HepG2 (cell line): ENCODE measurements around the gene PDE4C. TPM values are rescaled to one million over a fixed set of nuclear protein-coding genes. Genes with fewer than 3 reads are reported as not detected.
A peak's percentile ranks its signal among the peaks of the same experiment; 100 is the strongest.

ENCODE experiments used
- FOSL2 ChIP-seq: sonication (generic); formaldehyde crosslinking; IDR thresholded peaks from 2 replicates; pipeline ENCODE4 v1.4.0; 2020; ENCODE audit warnings: missing genetic modification reagents
- FOXP1 ChIP-seq, 2 experiments: fragments of 450-650 bp in 1 of 2; IDR thresholded peaks; 2 replicates each; pipeline ENCODE4 v1.6.1; 2017 to 2018; ENCODE audit warnings: antibody characterized with exemption in 1 of 2
- MXI1 ChIP-seq: IDR thresholded peaks from 3 replicates; pipeline ENCODE4 v1.6.1; 2012; ENCODE audit warnings: low read depth, low read length, inconsistent platforms, borderline replicate concordance
- PRDM10 ChIP-seq: sonication (generic); formaldehyde crosslinking; IDR thresholded peaks from 2 replicates; pipeline ENCODE4 v1.4.0; 2020; ENCODE audit warnings: low read depth, missing genetic modification reagents
- SRY ChIP-seq: sonication (generic); formaldehyde crosslinking; IDR thresholded peaks from 2 replicates; pipeline ENCODE4 v1.8.0; 2022; ENCODE audit warnings: mild to moderate bottlenecking, missing genetic modification reagents
- STAT6 ChIP-seq: sonication (generic); formaldehyde crosslinking; IDR thresholded peaks from 2 replicates; pipeline ENCODE4 v1.4.0; 2020; ENCODE audit warnings: missing genetic modification reagents, mild to moderate bottlenecking, borderline replicate concordance
- TCF12 ChIP-seq, 2 experiments: fragments of 450-650 bp in 1 of 2; sonication (generic) in 1 of 2; formaldehyde crosslinking in 1 of 2; IDR thresholded peaks; 2 replicates each; pipeline versions ENCODE4 v1.6.1 to v1.8.0; 2017 to 2022; ENCODE audit warnings: antibody characterized with exemption in 1 of 2, mild to moderate bottlenecking in 1 of 2, missing genetic modification reagents in 1 of 2, moderate library complexity in 1 of 2
- ZC3H13 ChIP-seq: sonication (generic); formaldehyde crosslinking; IDR thresholded peaks from 2 replicates; pipeline ENCODE4 v1.8.1; 2023; ENCODE audit warnings: mild to moderate bottlenecking, missing genetic modification reagents, moderate library complexity
- ZNF891 ChIP-seq: sonication (generic); formaldehyde crosslinking; IDR thresholded peaks from 2 replicates; pipeline ENCODE4 v1.5.0; 2020; ENCODE audit warnings: mild to moderate bottlenecking, missing genetic modification reagents
- polyA plus RNA-seq, 8 experiments: library from polyadenylated mRNA; depleted of rRNA in 3 of 8; stranded (reverse) in 7 of 8; unstranded in 1 of 8; fragments of >200 nt; fragmentation: Illumina TruSeq in 4 of 8; extraction: Trizol in 4 of 8; gene quantifications; 2 replicates each; pipeline versions ENCODE4 v1.2.1 to v1.2.3, GENCODE V29; 2011 to 2016; ENCODE audit warnings: low read depth in 4 of 8, missing spikeins in 1 of 8, mixed read lengths in 1 of 8; ENCODE audit not compliant: insufficient read depth in 1 of 8
- total RNA-seq, 5 experiments: library from RNA; depleted of rRNA; stranded (reverse); fragments of >200 nt; fragmentation: Illumina TruSeq; extraction: Trizol; gene quantifications; 2 replicates each; pipeline ENCODE4 v1.2.3, GENCODE V29; 2016; ENCODE audit warnings: low read depth in 1 of 5
- TF ChIP-seq, protein P1 (sequence below): sonication (generic); formaldehyde crosslinking; IDR thresholded peaks from 2 replicates; pipeline ENCODE4 v1.4.0; 2020; ENCODE audit warnings: missing genetic modification reagents
- TF ChIP-seq, protein P2 (sequence below): sonication (generic); formaldehyde crosslinking; IDR thresholded peaks from 2 replicates; pipeline ENCODE4 v1.5.0; 2020; ENCODE audit warnings: mild to moderate bottlenecking, missing genetic modification reagents
- TF ChIP-seq, protein P3 (sequence below): sonication (generic); formaldehyde crosslinking; IDR thresholded peaks from 2 replicates; pipeline ENCODE4 v1.8.1; 2022; ENCODE audit warnings: low read depth, mild to moderate bottlenecking, missing genetic modification reagents

Gene PDE4C
- total and polyA plus RNA-seq, 2 of the 13 experiments (the other 11 are each of a cell fraction or from before 2014, with no cell fraction given), result 1.4 to 14.0 TPM

DNA sequence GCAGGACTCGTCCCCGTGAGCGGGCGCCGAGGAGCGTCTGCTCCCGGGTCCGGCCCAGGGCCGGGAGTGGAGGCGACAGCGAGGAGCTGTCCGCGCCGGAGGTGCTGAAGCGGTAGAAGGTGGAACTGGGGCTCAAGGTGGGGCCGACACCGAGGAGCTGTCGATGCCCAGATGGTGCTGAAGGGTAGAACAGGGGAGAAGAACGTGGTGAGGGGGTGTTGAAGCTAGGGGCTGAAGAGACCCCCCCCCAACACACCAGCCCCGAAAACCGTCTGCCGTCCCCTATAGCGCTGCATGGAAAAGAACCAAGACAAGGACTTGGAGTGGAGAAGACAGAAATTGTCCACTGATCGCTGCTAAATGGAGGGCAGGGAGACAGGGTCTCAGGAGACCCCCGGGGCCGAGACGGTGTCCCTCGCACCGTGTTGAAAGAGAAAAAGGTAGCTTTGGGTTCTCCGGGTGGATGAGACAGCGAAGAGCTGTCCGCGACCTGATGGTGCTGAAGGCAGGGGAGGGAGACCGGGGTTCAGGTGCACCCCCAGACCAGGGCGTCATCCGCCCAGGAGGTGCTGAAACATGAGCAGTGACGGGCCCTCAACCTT is 7.1 kb upstream of the PDE4C start (continued):
- no peak for TF ChIP-seq FOXP1 (IDR thresholded peaks at IDR 0.05)
- 0 out of 2 replicates have a peak, but pooled peaks have one; percentile 18 for TF ChIP-seq FOXP1 (CRISPR knock-in tag; IDR thresholded peaks at IDR 0.05)
- peak; percentile 88 for TF ChIP-seq MXI1
- peak; percentile 46 for TF ChIP-seq FOSL2 (CRISPR knock-in tag)
- TF ChIP-seq, protein P1, sequence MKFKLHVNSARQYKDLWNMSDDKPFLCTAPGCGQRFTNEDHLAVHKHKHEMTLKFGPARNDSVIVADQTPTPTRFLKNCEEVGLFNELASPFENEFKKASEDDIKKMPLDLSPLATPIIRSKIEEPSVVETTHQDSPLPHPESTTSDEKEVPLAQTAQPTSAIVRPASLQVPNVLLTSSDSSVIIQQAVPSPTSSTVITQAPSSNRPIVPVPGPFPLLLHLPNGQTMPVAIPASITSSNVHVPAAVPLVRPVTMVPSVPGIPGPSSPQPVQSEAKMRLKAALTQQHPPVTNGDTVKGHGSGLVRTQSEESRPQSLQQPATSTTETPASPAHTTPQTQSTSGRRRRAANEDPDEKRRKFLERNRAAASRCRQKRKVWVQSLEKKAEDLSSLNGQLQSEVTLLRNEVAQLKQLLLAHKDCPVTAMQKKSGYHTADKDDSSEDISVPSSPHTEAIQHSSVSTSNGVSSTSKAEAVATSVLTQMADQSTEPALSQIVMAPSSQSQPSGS (CRISPR knock-in tag), result peak; percentile 74; the same call in 1 of the 2 replicates
- peak; percentile 96 for TF ChIP-seq ZNF891 (CRISPR knock-in tag)
- TF ChIP-seq, protein P2, sequence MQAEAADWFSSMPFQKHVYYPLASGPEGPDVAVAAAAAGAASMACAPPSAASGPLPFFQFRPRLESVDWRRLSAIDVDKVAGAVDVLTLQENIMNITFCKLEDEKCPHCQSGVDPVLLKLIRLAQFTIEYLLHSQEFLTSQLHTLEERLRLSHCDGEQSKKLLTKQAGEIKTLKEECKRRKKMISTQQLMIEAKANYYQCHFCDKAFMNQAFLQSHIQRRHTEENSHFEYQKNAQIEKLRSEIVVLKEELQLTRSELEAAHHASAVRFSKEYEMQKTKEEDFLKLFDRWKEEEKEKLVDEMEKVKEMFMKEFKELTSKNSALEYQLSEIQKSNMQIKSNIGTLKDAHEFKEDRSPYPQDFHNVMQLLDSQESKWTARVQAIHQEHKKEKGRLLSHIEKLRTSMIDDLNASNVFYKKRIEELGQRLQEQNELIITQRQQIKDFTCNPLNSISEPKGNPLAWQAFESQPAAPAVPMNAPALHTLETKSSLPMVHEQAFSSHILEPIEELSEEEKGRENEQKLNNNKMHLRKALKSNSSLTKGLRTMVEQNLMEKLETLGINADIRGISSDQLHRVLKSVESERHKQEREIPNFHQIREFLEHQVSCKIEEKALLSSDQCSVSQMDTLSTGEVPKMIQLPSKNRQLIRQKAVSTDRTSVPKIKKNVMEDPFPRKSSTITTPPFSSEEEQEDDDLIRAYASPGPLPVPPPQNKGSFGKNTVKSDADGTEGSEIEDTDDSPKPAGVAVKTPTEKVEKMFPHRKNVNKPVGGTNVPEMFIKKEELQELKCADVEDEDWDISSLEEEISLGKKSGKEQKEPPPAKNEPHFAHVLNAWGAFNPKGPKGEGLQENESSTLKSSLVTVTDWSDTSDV (CRISPR knock-in tag), result peak; percentile 74; the same call in 1 of the 2 replicates
- no peak for TF ChIP-seq TCF12 (IDR thresholded peaks at IDR 0.05)
- no peak for TF ChIP-seq TCF12 (CRISPR knock-in tag; IDR thresholded peaks at IDR 0.05)
- TF ChIP-seq, protein P3, sequence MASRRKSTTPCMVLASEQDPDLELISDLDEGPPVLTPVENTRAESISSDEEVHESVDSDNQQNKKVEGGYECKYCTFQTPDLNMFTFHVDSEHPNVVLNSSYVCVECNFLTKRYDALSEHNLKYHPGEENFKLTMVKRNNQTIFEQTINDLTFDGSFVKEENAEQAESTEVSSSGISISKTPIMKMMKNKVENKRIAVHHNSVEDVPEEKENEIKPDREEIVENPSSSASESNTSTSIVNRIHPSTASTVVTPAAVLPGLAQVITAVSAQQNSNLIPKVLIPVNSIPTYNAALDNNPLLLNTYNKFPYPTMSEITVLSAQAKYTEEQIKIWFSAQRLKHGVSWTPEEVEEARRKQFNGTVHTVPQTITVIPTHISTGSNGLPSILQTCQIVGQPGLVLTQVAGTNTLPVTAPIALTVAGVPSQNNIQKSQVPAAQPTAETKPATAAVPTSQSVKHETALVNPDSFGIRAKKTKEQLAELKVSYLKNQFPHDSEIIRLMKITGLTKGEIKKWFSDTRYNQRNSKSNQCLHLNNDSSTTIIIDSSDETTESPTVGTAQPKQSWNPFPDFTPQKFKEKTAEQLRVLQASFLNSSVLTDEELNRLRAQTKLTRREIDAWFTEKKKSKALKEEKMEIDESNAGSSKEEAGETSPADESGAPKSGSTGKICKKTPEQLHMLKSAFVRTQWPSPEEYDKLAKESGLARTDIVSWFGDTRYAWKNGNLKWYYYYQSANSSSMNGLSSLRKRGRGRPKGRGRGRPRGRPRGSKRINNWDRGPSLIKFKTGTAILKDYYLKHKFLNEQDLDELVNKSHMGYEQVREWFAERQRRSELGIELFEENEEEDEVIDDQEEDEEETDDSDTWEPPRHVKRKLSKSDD (CRISPR knock-in tag), result 0 out of 2 replicates have a peak, but pooled peaks have one; percentile 11
- TF ChIP-seq SRY (CRISPR knock-in tag), result peak; percentile 99
- peak; percentile 70 for TF ChIP-seq PRDM10 (CRISPR knock-in tag)
- TF ChIP-seq ZC3H13 (CRISPR knock-in tag), result peak; percentile 82; the same call in 1 of the 2 replicates
- TF ChIP-seq STAT6 (CRISPR knock-in tag), result no peak
